ENCODE results near the gene CCDC30.
"Not testable (repeated sequence)": the region's sequence is repeated elsewhere in the genome, so short reads cannot be mapped to it uniquely, and the experiment has no call there.

- not testable (repeated sequence) for TF ChIP-seq EZH2 (IDR thresholded peaks at IDR 0.05; ENCODE audit: insufficient read depth, poor library complexity, severe bottlenecking); EZH2phosphoT487 (IDR thresholded peaks at IDR 0.05; ENCODE audit: insufficient read depth, low read depth)
These were observed 219.3 kb downstream of the CCDC30 start for GRCh38 chr1:42682484-42682738.
